Activated effector memory CD4-positive, alpha-beta T cell treated with Interleukin-2 at 50 U/mL for 16 hours (primary cell): ENCODE results near the gene ECPAS.
"Not testable (repeated sequence)": the region's sequence is repeated elsewhere in the genome, so short reads cannot be mapped to it uniquely, and the experiment has no call there.

Experiments
- DNase-seq: peaks from one replicate; pipeline ENCODE4 v3.0.0-alpha.2; 2020

ECPAS gene

GRCh38 chr9:111412280-111412679 lies 71.9 kb downstream of the ECPAS start:
- no peak for DNase-seq

DNA sequence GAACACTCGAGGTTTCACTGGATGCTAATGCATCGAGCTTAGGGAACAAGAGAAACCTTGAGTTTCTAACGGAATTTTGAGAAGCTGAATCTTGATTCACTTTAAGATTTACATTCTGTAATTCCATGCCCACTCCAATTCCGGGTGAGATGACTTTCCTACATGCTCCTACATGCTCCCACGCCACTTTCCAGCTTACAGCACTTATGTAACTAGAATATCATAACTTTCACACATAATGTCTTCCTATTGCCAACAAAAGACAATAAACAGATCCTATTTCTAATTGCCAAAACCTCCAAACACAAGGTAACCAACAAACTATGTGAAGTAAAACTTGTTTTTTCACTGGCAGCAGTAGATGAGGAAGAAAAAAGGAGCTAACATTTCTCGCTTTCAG lies 72.9 kb downstream of the ECPAS start:
- DNase-seq: no peak

- DNase-seq: no peak
Observed at GRCh38 chr9:111407813-111408212, 76.4 kb downstream of the ECPAS start.

DNA sequence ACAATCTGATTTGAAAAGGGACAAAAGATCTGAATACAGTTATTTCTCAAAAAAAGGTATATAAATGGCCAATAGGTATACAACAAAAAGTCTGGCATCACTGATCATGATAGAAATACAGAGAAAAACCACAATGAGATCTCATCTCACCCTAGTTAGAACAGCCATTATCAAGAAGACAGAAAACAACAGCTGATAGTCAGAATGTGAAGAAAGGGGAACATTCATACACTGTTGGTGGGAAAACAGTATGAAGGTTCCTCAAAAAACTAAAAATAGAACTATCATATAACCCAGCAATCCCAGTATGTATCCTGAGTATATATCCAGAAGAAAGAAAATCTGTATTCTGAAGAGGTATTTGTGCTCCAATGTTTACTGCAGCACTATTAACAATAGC lies 78.5 kb downstream of the ECPAS start:
- no peak for DNase-seq

DNA sequence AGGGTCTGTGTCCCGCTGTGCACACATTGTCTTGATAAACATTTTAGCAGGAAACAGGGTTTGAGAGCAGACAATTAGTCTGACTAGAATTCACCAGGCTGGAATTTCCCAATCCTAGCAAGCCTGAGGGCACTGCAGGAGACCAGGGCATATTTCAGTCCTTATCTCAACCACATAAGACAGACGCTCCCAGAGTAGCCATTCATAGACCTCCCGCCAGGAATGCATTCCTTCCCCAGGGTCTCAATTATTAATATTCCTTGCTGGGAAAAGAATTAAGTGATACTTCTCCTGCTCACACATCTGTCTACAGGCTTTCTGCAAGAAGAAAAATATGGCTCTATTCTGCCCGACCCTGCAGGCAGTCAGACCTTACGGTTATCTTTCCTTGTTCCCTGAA lies 82.7 kb downstream of the ECPAS start:
- not testable (repeated sequence) for DNase-seq

DNA sequence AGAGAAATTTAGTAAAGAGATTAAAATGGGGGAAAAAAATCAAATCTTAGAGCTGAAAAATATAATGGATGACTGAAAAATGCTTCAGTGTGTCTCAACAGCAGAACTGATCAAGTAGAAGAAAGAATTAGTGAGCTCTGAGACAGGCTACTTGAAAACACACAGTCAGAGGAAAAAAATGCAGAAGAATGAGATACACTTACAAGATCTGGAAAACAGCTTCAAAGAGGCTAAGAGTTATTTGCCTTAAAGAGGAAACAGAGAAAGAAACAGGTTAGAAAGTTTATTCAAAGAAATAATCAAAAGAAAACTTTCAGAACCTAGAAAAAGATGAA lies 83.7 kb downstream of the ECPAS start:
- no peak for DNase-seq

GRCh38 chr9:111399772-111400563 lies 84.2 kb downstream of the ECPAS start:
- DNase-seq: no peak

DNA sequence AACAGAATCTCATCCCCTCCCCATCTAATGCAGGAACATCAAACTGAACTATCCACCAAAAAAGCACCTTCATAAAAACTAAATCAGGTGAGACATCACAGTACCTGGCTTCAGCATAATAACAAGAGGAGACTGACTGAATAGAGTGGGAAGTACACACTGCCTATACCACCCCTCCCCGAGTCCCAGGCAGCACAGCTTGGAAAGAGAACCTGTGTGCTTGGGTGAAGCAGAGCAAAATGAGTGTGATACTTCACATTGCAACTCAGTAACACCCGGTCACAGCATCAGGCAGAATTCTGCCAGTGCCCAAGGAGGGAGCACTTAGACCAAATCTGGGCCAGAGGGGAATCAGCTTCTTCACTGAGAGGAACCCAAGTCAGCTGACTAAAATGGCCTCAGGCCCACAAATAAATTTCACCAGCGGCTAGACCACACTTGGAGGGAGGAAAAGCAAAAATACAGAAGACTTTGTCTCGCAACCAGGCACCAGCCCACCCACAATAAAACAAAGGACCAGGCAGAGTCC lies 84.9 kb downstream of the ECPAS start:
- no peak for DNase-seq

- no peak for DNase-seq
Observed at GRCh38 chr9:111393971-111394370, 90.2 kb downstream of the ECPAS start.

DNA sequence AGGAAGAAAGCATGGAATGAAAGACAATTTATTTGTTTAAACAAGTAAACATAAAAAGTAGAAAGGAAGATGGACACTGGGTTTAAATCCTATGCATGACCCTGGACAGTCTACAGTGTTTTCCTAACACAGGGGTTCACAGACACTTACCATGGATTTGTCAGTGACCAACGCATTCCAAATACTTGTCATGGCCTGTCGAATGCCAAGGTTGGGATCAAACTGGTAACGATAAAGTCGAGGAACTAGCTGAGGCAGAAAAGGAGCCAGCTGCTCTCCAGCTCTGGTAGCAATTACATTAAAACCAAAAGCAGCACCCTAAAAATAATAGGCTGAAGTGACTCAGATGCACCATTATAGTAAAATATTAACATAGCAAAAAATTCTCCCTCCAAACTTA lies 94.8 kb downstream of the ECPAS start:
- DNase-seq: no peak

DNA sequence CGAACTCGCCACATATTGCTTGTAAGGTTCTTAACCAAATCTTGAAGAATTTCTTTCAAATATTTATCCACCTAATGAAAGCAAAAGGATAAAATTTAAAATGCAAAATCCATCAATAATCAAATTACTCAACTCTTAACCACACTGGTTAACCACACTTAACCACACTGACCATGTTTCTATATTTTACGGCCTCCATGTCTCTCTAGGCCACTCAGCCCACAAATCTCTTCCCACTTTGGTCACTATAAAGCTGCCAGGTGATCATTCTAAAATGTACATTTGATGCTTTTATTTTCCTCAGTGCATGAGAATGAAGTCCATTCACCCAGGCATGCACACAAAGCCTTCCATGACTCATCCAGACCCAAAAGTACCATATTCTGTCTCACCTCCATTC lies 97.8 kb downstream of the ECPAS start:
- DNase-seq: no peak

DNA sequence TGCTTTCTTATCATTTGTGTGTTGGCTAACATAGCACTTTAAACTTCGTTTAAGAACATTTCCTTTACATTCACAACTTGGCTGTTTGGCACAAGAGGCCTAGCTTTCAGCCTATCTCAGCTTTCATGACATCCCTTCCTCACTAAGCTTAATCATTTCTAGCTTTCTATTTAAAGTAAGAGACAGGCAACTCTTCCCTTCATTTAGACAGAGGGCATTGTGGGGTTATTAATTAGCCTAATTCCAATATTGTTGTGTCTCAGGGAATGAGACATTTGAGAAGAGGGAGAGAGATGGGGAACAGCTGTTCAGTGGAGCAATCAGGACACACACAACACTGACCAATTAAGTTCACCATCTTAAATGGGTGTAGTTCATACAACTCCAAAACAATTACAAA lies 103.2 kb downstream of the ECPAS start:
- no peak for DNase-seq

DNA sequence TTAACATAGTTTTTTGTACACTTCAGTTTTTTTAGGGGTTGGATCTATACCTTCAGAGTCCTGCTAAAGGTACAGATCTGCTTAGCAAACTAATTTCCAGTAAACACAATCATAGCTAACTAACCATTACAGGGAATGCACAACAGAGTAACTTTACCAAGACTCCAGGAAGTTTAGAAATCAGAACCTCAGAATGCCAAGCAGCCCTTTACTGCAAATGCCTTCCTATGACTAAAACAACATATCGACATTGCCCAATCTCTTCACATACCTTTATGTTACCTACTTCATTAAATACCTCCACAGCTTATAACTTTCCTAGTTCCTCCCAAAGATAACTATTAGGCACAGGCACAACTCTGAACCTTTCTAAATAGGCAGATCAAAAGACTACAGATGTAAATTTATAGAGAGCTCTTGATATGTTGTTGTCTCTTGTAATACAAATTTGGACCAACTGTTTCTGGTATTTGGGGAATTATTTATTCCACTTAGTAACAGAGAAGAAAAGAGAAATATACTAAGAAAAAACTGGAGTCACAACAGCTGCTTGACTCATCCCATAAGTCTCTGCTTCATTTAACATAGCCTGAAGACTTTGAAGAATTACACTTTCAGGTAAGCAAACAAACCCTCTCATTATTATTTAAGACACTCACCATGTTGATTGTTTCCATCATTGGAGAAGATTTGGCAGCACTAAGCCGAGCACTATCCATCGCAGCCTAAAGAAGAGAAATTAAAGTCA lies 108.2 kb downstream of the ECPAS start:
- no peak for DNase-seq

DNA sequence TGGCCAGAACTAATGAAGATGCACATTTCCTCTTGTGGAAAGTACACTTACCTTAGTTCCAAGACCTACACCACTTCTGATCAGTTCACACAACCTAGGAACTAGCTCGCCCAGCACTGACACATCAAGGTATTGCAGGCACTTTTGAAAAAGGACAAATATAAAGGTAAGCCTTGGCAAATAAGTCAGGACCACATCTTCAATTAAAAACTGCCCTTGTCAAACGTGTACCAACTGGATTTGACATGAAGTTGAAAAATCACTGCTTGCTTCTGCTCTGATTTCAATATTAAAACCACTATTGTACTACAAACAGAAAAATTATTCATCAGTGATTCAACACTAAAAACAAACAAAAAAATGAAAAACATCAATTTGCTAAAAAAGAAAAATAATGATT lies 109.1 kb downstream of the ECPAS start:
- DNase-seq: no peak

DNA sequence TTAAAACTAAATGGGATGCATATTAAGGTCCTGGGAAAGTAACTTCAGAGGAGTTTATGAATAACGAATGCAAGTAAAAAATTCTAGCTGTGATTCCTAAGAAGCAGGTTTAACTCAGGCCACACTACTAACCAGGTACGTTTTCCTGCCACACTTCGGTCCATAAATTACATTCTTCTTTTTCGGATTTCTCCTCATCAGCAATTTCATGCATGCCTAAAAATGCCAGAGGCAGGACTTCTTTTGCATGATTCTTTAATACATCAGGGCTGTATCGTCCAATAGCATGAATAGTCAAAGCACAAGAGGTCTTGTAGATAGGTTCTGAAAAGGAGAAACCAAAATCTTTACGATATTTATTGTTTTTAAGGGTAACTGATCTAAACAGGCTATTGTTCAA lies 111.9 kb downstream of the ECPAS start:
- no peak for DNase-seq

DNA sequence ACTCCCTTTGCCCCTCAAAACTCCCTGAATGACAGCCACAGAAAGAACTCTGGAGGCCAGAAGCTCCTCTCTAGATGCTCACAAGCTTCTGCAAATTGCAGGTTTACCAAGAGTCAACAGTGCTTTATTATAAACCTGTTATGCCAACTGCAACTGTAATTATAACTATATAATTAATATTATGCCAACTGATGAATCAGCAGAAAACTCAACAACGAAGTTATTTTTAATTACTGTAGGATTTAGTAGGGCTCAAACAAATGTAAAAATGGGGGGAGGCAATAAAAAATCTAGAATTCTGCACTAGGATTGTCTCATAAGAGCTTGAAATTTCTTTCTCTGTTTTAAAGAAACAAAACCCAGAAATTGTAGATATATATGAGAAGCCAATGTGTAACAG lies 117.2 kb downstream of the ECPAS start:
- no peak for DNase-seq

DNA sequence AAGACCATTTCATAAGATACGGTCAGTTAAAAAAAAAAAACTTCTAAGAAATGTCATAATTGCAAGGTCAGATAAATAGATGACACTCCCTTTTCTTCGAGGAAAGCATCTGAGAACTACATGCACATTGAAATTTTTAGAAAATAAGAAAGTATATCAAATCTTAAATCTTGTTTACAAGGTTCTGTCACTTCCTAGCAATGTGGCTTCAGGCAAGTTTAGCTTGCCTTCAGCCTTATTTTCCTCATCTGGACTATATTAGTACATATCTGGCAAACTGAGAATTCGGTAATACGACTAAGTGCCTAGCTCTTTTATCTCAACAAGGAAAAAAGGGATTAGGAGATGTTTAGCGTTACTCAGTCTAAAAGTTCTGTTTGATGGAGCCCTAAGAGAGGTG lies 121.7 kb downstream of the ECPAS start:
- DNase-seq: no peak

- no peak for DNase-seq
Observed at GRCh38 chr9:111360881-111361280, 123.3 kb downstream of the ECPAS start.

DNA sequence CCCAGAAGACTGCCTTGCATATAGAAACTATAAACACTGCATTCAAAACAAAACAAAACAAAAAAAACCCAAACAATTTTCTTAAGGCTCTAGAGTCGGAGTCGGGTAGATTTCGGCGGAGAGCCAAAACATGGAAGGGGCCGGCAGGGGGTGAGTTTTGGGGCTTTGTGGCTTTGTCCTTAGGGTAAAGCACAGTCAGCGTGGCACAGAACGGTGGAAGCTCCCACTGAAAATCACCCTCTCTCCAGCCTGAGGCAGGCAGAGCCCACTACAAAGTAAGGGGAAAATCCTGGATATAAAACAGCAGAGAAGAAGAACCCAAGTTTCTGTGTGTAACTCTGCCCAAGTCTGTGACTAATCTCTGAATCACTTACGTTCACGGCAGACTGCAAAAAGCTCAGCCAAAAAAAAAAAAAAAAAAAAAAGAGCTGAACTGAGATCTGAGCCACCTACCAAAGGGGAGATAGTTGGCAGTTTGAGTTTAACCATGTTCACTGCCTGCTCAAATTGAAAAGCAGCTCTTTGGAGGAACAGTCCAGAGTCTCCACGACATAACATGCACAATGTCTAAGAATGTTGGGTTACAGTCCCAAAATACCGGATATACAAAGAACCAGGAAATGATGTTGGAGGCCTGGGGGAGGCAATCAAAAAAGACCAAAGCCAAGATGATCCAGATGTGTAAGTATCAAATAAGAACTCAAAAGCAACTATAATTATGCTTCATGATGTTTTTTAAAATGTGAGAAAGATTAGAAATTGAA lies 127.5 kb downstream of the ECPAS start:
- DNase-seq: no peak

GRCh38 chr9:111352545-111352944 lies 131.6 kb downstream of the ECPAS start:
- DNase-seq: no peak

GRCh38 chr9:111350556-111350955 lies 133.6 kb downstream of the ECPAS start:
- no peak for DNase-seq

DNA sequence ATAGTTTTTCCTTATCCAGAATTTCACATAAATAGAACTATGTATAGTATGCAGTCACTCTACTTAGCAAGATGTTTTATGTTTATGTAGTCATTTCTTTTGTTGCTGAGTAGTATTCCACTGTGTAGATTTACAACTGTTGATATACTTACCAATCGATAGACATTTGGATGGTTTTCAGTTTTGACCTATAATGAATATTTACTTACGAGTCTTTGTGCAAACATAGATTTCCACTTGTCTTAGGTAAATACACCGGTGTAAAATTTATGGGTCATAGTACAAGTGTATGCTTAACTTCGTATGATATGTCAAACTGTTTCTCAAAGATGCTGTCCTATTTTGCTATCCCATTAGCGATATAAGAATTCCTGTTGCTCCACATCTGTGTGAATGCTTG lies 134.4 kb downstream of the ECPAS start:
- DNase-seq: no peak

DNA sequence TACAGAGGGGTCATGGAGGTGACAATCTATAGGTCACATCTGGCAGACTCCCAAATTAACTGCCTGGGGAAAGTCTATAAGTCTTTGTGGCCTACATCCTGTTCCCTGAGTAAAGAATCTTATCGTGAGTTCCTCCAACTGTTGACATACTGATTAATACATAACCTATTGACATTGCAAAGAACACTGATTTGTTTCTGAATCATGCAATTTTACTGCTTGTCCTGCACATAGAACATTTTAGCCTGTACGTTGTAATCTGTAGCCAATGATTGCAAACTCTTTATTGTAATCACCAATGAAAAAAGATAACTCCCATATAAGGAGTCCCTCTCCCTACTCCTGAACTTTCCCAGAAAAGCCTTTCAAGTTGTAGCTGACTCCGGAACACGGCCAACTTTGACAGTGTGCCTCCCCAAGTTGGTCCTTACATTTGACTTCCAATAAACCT lies 135.3 kb downstream of the ECPAS start:
- no peak for DNase-seq
